NCI-H146 (cell line): ENCODE results near the gene GSE1.

Source experiments
- DNase-seq: peaks from one replicate; lab custom pipeline; 2025; lab: John Stamatoyannopoulos, UW

The GSE1 gene

DNA sequence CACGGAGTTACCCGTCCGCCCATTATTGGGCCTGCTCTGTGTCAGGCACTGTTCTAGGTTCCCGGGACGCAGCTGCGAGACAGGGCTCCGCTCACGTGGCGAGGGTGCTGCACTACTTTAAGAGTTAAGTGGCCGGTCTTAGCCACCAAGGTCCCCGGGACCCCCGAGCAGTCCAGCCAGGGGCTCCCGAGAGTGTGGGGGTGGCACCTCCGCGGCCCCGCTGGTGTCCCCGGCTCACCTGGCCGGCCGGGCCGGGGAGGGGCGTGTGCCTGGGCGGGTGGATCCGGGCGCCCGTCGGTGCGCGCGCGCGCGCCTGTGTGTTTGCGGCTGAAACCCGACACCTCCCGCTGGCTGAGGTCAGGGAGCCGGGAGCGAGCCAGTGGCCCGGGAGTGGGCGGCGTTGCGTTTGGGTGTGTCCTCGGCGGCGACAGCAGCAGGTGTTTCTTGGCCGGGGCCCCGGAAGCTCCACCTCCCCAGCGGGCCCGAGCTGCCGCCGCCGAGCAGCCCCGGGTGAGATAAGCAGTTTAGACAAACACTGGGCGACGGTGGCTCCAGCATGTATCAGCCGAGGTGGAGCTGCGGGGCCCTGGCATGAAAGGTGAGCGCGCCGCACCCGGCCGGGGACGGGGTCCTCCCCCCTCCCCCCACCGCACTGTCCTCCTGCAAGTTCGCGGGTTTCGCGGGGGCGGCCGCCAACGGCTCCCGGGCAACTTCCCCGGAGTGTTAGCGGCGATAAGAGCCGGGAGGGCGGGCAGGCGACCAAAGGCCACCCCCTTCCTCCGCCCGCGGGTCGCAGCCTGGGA is at the start of gene GSE1:
Gene GSE1, plus strand, starts transcription at position 522 of the 803 bp plus-strand sequence. Its CDS starts 70 bp downstream, at position 592.
- peak; percentile 93 for DNase-seq

DNA sequence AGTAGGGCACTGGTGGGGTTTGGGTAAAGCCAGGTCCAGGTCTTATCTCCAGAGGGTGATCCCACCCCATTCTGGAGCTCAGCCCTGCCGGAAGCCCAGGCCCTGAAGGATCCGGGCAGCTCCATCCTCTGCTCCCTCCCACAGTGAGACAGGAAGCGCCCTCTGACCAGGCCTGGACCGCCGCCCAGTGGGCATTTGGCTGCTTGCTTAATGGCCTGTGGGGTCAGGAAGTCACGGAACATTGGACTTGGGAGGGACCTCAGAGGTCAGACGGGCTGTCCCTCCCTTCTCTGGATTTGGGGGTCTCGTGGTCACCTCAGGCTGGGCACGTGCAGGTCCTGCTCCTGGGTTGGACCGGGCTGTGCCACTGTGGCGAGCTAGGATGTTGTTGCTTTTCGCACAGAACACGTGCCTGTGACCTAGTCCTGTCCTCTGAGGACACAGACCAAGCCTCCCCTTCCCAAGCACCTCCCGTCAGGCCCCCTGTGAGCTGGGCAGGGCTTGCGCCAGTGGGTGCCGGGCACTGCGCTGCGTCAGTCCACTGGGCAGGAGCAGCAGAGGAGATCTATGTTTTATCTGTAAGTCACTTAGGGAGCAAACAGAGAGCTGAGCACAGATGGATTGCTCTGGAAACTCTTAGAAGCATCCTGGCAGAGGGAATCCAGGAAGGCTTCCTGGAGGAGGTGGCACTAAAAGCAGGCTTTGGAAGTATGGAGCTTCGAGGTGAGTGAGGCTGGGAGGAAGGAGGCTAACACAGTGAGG is 49.4 kb upstream of the GSE1 start:
- no peak for DNase-seq

DNA sequence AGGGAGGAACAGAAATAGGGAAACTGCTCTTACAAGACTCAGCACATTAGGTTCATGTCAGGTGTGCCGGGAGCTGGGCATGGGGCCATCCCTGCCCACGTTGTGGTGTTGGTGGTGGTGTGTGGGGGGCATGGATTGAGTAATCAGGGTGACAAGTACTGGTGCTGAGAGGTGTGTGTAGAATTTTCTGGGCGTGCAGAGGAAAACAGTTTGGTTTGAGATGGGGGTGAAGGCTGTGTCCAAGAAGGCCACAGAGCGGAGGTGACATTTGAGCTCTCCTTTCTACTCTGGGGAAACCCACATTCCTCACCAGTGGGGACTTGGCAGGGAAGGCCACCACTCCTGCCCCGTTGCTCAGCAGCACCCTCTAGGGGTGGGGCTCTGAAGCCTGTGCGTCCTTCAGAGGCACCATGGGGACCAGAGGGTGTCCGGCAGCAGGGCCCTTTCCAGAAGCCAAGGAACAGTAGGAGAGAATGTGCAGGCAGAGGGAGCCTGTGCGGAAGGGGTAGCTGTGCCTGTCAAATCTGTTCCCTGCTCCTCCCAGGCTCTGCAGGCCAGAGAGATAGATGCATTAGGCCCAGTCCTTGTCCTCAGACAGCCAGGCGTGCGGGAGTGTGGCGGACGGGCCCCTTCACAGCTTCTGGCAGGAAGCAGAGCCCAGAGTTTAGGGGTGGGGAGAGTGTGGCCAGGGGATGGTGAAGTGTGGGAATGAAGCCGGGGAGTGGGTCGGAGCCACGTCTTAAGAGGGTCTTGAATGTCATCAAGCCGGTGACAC is 48.7 kb upstream of the GSE1 start:
- DNase-seq, result no peak

DNA sequence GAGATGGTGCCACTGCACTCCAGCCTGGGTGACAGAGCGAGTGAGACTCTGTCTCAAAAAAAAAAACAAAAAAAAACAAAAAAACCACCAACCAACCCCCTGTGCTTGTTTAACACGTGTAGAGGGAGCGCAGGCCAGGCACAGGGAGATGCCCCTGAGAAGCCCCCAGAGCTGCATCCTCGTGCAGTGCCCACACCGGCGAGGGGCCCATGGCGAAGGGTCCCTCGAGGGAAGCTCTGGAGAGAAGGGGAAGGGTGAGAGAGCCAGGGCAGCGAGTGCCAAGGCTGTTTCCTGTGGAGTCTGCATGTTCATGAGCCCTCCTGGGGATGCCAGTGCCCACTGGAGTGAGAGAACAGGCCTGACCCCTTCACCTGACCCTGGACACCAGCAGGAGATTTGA is 47.8 kb upstream of the GSE1 start:
- no peak for DNase-seq

DNA sequence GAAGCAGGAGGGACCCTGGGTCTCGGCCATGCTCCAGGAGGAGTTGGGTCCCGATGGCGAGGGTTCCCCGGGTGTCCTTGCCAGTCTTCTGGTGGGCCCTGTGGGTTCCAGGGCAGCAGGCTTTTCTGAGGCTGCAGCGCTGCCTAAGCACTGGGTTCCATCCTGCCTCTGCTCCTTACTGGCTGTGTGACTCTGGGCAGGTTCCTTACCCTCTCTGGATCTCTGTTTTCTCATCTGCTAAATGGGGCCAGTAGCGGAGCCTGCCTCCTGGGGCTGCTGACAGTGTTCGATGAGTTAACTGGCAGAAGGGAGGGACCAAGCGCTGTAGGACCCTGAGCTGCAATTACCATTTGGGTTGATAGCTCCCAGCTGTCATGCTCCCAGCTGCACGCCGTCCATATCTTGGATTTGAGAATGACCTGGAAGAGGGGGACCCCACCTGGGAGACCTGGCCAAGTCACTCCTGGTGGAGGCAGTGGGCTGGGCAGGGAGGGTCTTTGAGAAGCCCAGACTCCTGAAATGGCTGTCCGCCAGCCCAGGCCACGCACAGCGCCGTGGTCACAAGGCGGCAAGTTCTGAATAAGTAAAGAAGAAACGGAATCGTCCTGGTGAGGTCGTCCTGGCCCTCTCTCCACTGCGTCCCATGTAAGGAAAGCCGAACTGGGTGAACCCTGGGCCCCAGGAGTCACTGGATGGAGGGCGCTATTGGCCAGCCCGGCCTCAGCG is 47.2 kb upstream of the GSE1 start:
- no peak for DNase-seq

DNA sequence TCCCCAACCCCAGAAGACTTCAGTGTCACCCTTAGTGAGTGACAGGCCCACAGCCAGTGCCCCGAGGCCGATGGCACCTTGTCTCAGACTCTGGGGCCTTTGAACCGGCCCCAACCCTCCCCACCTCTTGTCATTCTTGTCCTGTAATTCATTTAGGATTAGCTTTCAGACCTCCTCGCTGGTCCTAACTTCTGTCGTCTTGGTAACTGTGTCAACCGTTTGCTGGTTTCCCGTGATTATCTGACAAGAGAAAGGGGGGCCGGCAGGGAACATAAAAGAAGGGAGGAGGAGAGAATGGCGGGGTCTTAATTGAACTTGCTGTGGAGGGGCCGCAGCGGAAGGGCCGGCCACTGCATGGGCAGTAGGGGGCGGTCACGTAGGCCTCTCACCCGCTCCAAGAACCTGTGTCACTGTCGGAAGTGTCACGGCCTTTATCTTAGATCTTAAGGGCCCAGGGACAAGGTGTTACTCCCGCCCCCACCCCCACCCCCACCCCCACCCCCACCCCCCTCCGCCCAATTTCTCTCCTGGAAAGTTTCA is 46.5 kb upstream of the GSE1 start:
- DNase-seq, result no peak

DNA sequence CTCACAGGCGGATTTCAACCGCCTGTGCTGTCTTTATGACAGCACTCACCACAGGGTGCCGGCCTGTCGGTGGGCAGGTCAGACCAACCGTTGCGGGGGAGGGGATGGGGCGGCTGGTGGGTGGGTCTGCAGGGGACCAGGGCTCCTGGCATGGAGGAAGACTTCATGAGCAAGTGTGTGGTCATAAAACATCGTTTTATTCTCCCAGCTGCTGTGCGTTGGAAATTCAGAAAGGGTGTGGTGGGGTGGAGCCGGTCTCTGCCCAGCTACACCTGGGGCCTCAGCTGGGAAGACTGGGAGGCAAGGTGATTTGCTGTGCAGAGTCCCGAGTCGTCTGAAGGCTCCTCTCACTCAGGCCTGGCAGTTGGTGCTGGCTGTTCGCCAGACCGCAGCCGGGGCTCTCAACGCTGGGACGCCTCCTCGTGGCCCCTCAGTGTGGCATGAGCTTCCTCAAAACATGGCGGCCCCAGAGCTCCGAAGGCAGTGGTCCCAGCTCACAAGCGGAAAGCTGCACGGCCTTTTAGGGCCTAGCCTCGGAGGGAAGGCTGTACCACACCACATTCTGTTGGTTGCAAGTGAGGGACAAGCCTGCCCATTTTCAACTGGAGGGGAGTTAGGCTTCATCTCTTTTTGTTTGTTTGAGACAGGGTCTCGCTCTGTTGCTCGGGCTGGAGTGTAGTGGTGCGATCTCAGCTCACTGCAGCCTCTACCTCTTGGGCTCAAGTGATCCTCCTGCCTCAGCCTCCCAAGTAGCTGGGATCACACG is 45.8 kb upstream of the GSE1 start:
- DNase-seq, result no peak

DNA sequence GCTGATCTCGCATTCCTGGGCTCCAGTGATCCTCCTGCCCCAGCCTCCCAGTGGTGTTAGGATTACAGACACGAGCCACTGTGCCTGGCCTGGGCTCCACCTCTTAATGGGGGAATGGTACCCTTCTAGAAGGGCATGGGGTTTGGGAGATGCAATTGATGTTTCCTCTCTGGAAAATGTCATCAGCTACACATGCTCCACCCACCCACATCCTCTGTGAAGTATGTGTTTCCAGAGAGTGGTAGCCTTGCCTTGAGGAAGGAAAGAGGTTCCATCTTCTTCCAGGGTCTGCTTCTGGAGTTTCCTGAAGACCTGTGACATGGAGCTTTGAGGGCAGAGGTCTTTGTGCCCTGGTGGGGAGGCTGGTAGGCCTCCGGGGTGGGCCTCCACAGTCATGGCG is 45.2 kb upstream of the GSE1 start:
- no peak for DNase-seq

DNA sequence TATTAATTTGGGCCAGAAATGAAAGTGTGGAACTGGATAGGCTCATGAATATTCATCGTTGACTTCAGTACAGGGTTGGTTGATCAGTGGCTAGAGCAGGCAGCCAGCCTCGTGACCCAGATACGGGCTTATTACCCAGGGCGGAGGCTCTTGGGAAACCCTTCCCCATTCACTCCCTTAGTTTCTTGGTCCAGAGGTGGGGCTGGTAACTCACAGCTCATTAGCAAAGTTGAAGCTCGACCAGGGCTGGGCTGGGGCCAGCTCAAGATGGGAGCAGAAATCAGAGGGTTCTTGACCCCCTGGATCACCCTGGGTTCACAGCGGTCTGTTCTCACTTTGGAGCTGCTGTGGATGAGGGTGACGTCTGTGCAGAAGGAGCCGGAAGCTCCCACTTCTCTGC is 44.6 kb upstream of the GSE1 start:
- no peak for DNase-seq

DNA sequence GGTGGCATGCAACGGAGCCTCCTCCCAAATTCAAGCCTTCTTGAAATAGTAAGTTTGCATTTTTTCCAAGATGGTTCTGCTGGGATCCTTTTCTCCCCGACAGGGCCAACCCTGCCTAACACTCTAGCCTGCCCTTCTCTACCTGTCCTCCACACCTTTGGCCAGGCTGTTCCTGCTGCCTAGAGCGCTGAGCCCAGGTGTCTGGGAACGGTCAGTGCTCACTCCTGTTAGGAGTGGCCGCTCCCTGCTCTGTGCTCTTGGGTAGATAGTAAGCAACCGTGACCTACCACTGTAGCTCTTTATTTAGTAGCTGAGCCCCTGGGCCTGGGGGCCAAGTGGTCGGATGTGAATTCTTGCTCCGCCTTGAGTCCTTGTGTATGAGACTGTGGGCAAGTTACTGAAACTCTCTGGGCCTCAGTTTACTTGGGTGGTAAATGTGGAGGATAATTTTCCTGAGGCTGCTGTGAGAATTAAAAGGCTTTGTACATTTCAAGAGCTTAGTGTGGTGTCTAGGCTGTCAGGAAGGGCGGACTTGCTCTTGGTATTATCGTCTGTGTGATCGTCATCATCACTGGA is 44.0 kb upstream of the GSE1 start:
- peak; percentile 46 for DNase-seq

DNA sequence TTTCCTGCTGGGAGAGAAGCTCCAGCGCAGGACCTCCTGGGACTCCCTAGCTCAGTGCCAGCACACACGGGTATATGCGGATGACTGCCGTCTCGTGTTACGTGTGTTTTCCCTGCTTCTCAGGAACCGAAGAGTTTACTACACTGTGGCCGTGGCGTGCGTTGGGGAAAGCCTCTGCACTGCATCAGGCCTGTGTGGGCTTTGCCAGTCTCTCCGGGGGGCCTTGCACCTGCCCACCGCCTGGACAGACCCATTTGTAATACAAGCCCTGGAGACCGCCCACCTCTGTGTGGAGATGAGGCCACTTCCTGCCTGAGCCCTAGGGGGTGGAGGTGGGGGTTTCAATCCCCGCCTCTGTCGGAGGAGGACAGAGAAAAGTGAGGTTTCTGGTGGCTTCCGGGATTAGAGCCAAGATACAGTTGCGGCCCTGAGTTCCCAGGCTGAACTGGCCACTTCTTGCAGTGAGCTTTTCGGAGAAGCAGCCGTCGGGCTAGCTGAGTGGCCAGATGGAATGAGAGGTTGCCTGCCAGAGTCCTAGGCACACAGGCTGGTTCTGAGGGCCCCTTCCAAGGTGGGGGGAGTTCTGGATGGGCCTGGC is 43.4 kb upstream of the GSE1 start:
- DNase-seq, result peak; percentile 97

DNA sequence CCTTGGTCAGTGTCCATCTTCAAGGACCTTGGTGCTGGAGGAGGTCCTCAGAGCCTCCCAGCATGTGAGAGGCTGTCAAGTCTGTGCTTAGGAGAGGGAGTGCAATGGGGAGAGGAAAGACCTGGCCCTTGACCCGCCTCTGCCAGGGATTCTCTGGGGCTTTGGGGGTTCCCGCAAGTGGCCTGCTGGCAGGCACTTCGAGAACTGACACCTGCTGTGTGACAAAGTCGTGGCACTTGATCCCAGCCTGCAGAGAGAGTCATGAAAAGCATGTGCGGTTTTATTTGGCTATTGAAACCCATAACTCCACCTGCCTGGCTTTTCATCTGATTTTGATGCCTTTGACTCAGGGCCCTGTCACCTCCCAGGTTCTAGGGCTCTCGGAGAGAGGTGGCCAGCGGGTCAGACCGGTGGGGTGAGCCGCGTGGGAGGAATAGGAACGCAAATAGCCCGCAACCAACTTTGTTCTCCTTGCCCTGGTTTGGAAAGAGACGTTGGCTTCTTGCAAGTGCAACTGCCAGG is 42.8 kb upstream of the GSE1 start:
- peak; percentile 36 for DNase-seq

DNA sequence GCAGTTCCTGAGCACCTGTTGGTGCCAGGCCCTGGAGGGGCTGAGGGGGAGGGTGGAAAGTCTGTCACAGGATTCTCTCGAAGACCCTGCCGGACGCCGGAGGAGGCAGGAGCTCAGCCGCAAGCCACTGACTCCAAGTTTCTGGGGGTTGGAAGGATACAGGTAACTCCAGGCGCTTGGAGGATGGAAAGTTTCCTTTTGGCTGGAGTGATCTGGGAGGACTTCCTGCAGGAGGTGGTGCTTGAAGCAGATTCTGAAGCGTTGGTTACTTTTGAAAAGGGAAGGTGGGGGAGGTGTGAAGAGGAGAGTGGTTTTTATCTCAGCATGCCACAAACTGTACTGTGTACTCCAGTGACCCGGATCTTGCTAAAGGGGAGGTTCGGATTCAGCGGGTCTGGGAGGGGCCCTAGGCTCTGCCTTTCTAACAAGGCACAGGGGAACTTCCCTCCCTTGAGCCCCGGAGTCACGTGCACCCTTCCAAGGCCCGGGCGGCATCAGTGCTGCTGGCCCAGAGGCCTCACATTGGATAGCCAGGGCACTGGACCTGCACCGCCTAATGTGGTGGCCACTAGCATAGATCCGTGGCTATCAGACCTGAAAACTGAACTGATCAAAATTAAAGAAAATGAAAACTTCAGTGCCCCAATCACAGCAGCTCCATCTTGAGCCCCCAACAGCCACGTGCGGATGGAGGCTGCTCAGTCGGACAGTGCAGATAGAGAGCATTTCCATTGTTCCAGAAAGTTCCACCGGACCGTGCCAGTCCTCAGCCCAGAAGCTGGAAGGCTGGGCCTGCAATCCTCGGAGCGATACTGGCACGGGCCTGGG is 42.2 kb upstream of the GSE1 start:
- DNase-seq, result no peak

DNA sequence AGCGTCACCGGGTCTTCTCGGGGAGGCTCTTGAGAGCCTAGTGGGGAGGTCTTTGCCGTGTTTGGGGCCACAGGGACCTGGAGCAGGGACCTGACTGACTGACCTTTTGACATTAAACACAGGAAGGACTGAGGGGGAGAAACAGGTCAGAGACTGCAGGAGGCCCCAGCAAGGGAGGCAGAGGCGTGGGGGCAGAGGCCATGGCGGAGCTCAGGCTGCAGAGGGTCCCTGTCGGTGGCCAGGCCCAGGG is 41.6 kb upstream of the GSE1 start:
- no peak for DNase-seq

DNA sequence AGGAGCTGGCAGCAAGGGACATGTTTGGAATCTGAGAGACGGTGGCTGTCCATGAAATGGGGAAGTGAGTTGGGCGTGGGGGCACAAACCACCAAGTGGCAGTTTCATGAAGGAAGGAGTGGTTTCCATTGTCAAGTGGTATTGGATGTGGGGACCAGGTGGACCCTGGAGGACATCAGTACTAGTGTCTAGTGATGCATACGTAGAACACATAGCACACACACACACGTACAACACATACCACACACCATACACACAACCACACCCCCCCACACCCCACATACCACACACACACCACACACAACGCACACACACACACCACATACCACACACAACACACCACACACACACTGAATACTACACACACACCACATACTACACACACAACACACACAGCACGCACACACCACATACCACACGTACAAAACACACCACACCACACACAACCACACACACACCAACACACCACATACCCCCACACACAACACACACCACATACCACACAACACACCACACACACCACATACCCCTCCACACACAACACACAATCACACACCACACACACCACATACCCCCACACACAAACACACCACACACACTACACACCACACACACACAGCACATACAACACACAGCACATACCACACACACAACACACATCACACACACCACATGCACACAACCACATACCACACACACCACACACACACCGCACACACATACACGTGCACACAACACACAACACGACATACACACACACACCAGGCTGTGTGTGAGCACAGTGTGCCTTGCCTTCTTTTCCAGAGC is 41.1 kb upstream of the GSE1 start:
- DNase-seq, result no peak

DNA sequence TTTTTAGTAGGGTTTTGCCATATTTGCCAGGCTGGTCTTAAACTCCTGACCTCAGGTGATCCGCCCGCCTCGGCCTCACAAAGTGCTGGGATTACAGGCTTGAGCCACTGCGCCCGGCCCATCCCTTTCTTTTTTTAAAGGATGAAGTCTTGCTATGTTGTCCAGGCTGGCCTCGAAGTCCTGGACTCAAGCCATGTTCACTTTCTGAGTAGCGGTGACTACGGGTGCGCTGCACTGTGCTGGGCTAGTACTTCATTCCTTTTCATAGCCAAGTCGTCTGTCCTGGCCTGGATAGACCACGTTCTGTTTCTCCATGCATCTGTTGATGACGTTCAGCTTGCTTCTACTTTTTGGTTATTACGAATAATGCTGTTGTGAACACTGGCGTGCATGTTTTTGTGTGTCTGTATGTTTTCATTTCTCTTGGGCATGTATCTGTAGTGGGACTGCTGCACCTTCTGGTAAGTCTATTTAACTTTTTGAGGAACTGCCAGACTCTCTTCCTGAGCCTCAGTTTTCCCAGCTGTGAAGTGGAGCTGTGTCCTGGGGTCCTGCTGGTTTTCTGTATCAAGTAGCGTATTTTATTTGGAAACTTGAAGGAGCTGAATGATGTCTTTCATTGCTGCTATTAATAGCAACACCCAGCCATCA is 40.0 kb upstream of the GSE1 start:
- no peak for DNase-seq

DNA sequence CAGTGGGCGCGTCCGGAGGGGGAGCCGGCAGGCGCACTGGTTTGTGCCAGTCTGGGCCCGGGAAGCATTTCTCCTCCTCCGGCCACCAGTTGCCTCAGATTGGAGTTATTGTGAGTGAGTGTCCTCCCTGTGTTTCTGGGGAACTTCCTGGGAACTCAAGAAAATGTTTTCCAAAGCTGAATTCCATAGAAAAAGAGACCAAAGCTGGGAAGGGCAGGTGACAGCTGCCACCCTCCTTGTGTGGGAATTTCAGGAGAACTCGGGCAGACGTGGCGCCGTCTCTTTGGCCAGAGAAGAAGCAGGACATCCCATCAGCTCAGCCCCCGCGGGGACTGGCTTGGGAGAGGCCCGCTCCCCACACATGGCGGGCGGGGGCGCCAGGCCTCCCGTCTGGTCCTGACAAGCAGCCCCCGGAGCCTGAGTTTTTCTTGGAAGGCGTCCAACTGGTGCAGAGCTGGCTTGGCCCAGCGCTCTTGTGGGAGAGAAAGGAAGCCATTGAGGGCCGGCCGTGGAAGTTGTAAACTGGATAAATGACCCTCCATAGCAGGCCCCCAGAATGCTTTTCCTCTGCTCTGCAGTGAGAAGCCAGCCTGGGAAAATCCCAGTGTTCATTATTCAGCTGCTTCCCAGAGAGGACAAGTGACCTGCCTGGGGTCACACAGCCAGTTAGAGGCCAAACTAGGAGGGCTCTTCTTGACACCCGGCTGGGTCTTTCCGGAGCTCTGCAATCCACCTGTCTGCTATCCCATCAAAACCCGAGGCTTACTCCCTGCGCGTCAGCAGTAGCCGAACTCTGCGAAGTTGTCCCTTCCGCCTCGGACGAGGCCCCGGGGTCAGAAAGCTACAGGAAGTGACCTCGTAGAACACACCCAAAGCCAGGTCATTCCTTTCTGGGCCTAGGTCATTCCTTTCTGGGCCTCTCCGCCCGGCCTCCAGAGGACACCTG is 39.2 kb upstream of the GSE1 start:
- no peak for DNase-seq
